GM12878 (cell line): ENCODE data around the gene FAM219A. TPM values are rescaled to one million over a fixed set of nuclear protein-coding genes. Genes with fewer than 3 reads are reported as not detected.

ENCODE experiments used
- ATAC-seq: fragments of 200-7000 bp; cut with Tn5 transposase; 3 replicates; pipeline ENCODE4 v1.9.1; 2020; ENCODE audit warnings: mild to moderate bottlenecking, moderate library complexity
- BruUV-seq: library from RNA; stranded (reverse); fragments of 400-500 nt; replicated peaks from 2 replicates; lab custom pipeline; 2021; lab: Mats Ljungman, UMichigan
- CTCF ChIA-PET: fragments of 300-600 bp; sonication (Branson Sonifier 250); formaldehyde crosslinking; extraction: SDS; loops from one replicate; lab custom pipeline; 2021; ENCODE audit warnings: inconsistent platforms; lab: Yijun Ruan, JAX
- POLR2A ChIA-PET: fragments of 350-600 bp; formaldehyde crosslinking; extraction: SDS; loops from one replicate; lab custom pipeline; 2021; ENCODE audit warnings: inconsistent platforms; lab: Charles Lee
- RAD21 ChIA-PET: fragments of 300-600 bp; sonication (Branson Sonifier 250); formaldehyde crosslinking; loops from one replicate; lab custom pipeline; 2023; ENCODE audit warnings: antibody characterized with exemption; ENCODE audit not compliant: unreplicated experiment; lab: Charles Lee
- SMC1A ChIA-PET: fragments of 300-600 bp; sonication (Branson Sonifier 250); formaldehyde crosslinking; loops from one replicate; lab custom pipeline; 2023; ENCODE audit not compliant: unreplicated experiment, uncharacterized antibody; lab: Charles Lee
- DNase-seq: peaks from one replicate; pipeline ENCODE4 v3.0.0-alpha.2; 2011; ENCODE audit warnings: low read depth, low spot score
- FAIRE-seq: peaks from 3 replicates; lab custom pipeline; 2011; peaks lifted over from hg19 to GRCh38; lab: Jason Lieb, UNC
- H2AFZ ChIP-seq: 2 replicates; pipeline ENCODE4 v1.6.0; 2011; ENCODE audit warnings: low read depth, low read length, control low read depth; ENCODE audit not compliant: control insufficient read depth
- H3K27ac ChIP-seq: 2 replicates; pipeline ENCODE4 v1.5.1; 2011; ENCODE audit warnings: control low read depth; ENCODE audit not compliant: control insufficient read depth, insufficient read depth
- H3K27me3 ChIP-seq, 2 experiments: replicated peaks in 1 of 2; 2 replicates each; pipeline versions ENCODE4 v1.6.0 to v1.6.1; 2011; ENCODE audit warnings: low read length in 1 of 2; ENCODE audit not compliant: control insufficient read depth in 2 of 2, insufficient read depth in 2 of 2
- H3K36me3 ChIP-seq, 2 experiments: 2 replicates each; pipeline ENCODE4 v1.5.1; 2011; ENCODE audit warnings: low read length in 1 of 2; ENCODE audit not compliant: control insufficient read depth in 2 of 2, insufficient read depth in 2 of 2
- H3K4me1 ChIP-seq: 2 replicates; pipeline ENCODE4 v1.6.1; 2011; ENCODE audit warnings: mild to moderate bottlenecking, low read length, moderate library complexity, mixed read lengths; ENCODE audit not compliant: control insufficient read depth, insufficient read depth
- H3K4me2 ChIP-seq: 2 replicates; pipeline ENCODE4 v1.6.0; 2011; ENCODE audit warnings: control low read depth; ENCODE audit not compliant: control insufficient read depth, insufficient read depth
- H3K4me3 ChIP-seq: fragments of 200-600 bp; sonication (generic); 2 replicates; pipeline ENCODE4 v1.5.1; 2016
- H3K79me2 ChIP-seq: 2 replicates; pipeline ENCODE4 v1.6.0; 2011; ENCODE audit warnings: low read length; ENCODE audit not compliant: control insufficient read depth, insufficient read depth
- H3K9ac ChIP-seq: 2 replicates; pipeline ENCODE4 v1.8.0; 2011; ENCODE audit warnings: low read length, control low read depth, mixed read lengths; ENCODE audit not compliant: control insufficient read depth, insufficient read depth
- H3K9me3 ChIP-seq: replicated peaks from 3 replicates; pipeline ENCODE4 v1.5.1; 2011; ENCODE audit warnings: mild to moderate bottlenecking, low read length; ENCODE audit not compliant: control insufficient read depth, insufficient read depth
- H4K20me1 ChIP-seq: 2 replicates; pipeline ENCODE4 v1.6.0; 2011; ENCODE audit not compliant: control insufficient read depth, insufficient read depth
- STAT3 ChIP-seq: IDR thresholded peaks from 2 replicates; pipeline ENCODE4 v1.6.1; 2011; ENCODE audit warnings: low read depth, low read length, improper control_type of control experiment
- WGBS: methylation state at CpG from one replicate; pipeline ENCODE4 v1.1.6; 2016; ENCODE audit warnings: low lambda C conversion rate; ENCODE audit not compliant: insufficient replicate concordance, insufficient coverage; ENCODE audit errors: missing lambda C conversion rate; 5-methylcytosine and 5-hydroxymethylcytosine counted together
- in situ Hi-C: fragments of 300-500 bp; cut with MboI; formaldehyde crosslinking; loops from 9 replicates; pipeline ENCODE4 v1.14.3; 2018; ENCODE audit warnings: mixed read lengths
- intact Hi-C: fragments of 100-400 bp; cut with micrococcal nuclease; formaldehyde crosslinking; loops from one replicate; pipeline ENCODE4 v1.14.2; 2022; ENCODE audit not compliant: unreplicated experiment
- polyA plus RNA-seq, 11 experiments: library from polyadenylated mRNA; depleted of rRNA in 4 of 11; unstranded in 6 of 11; stranded (reverse) in 5 of 11; fragments of >200 nt; fragmentation: Nextera tagmentation in 4 of 11; fragmentation: Illumina TruSeq in 1 of 11; extraction: Ambion mirVana in 4 of 11; extraction: Trizol in 1 of 11; gene quantifications; 1 replicate in 1 of 11; 2 replicates in 10 of 11; pipeline versions ENCODE4 v1.2.1 to v1.2.3, GENCODE V29; 2011 to 2016; ENCODE audit warnings: inconsistent platforms in 2 of 11, missing spikeins in 2 of 11, low read depth in 1 of 11
- total RNA-seq, 4 experiments: library from RNA; depleted of rRNA in 3 of 4; stranded (reverse); fragments of >200 nt in 3 of 4; fragmentation: Illumina TruSeq in 1 of 4; extraction: Trizol in 1 of 4; gene quantifications; 2 replicates each; pipeline versions ENCODE4 v1.2.1 to v1.2.3, GENCODE V29; 2013 to 2021
- TF ChIP-seq, protein P1 (sequence below): IDR thresholded peaks from 2 replicates; pipeline ENCODE4 v1.6.1; 2012; ENCODE audit warnings: mild to moderate bottlenecking, low read depth, low read length

FAM219A gene
- total and polyA plus RNA-seq, 10 of the 15 experiments (the other 5 are each of a cell fraction or from before 2014, with no cell fraction given) = 0.11 to 2.0 (median 0.71) TPM

GRCh38 chr9:34430843-34431437 is 27.4 kb downstream of the FAM219A start:
- peak; percentile 71 for ATAC-seq
- in situ Hi-C loops (no loop called here), intact Hi-C loops (no loop called here)
- CTCF ChIA-PET = interaction anchor here (0.6 to 1.8 kb wide), 6 partner anchors 27 to 173 kb away, joined by 3 to 8 read pairs (median 4); no protein-coding TSS in a partner anchor
- no peaks in the 10 kb centered on the region for H3K27me3 ChIP-seq
- no peak overlapping the region for H3K9ac ChIP-seq
- H4K20me1 ChIP-seq = peaks cover 4% of the 10 kb centered on the region; the same call in 1 of the 2 replicates
- TF ChIP-seq, protein P1, sequence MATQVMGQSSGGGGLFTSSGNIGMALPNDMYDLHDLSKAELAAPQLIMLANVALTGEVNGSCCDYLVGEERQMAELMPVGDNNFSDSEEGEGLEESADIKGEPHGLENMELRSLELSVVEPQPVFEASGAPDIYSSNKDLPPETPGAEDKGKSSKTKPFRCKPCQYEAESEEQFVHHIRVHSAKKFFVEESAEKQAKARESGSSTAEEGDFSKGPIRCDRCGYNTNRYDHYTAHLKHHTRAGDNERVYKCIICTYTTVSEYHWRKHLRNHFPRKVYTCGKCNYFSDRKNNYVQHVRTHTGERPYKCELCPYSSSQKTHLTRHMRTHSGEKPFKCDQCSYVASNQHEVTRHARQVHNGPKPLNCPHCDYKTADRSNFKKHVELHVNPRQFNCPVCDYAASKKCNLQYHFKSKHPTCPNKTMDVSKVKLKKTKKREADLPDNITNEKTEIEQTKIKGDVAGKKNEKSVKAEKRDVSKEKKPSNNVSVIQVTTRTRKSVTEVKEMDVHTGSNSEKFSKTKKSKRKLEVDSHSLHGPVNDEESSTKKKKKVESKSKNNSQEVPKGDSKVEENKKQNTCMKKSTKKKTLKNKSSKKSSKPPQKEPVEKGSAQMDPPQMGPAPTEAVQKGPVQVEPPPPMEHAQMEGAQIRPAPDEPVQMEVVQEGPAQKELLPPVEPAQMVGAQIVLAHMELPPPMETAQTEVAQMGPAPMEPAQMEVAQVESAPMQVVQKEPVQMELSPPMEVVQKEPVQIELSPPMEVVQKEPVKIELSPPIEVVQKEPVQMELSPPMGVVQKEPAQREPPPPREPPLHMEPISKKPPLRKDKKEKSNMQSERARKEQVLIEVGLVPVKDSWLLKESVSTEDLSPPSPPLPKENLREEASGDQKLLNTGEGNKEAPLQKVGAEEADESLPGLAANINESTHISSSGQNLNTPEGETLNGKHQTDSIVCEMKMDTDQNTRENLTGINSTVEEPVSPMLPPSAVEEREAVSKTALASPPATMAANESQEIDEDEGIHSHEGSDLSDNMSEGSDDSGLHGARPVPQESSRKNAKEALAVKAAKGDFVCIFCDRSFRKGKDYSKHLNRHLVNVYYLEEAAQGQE = peak; percentile 89
- no peak for TF ChIP-seq STAT3
- H3K4me2 ChIP-seq = no peak overlapping the region
- H3K27ac ChIP-seq = no peak overlapping the region
- H3K4me1 ChIP-seq = no peaks in the 10 kb centered on the region
- no peaks in the 10 kb centered on the region for H3K36me3 ChIP-seq
- 48% methylated on average over 4 of the region's 4 CpGs for WGBS
- SMC1A ChIA-PET = interaction anchor here (0.7 kb wide), 1 partner anchor 38 kb away, joined by 3 read pairs; no protein-coding TSS in a partner anchor
- FAIRE-seq = peak; percentile 61
- H3K79me2 ChIP-seq = no peaks in the 10 kb centered on the region
- DNase-seq = no peak
- H3K9me3 ChIP-seq = no peaks in the 10 kb centered on the region
- no peak overlapping the region for H3K4me3 ChIP-seq
- RAD21 ChIA-PET = no interaction called here
- no peak overlapping the region for H2AFZ ChIP-seq
- BruUV-seq = no TSS peak
- POLR2A ChIA-PET = interaction anchor here (0.6 kb wide), 1 partner anchor 72 kb away, joined by 5 read pairs; no protein-coding TSS in a partner anchor
